Adipocyte (in vitro differentiated cells): ENCODE data around the gene ALG3.

Experiments
- DNase-seq: peaks from one replicate; pipeline ENCODE4 v3.0.0-alpha.2; 2015; ENCODE audit warnings: low read depth
- H3K27me3 ChIP-seq: replicated peaks from 2 replicates; pipeline ENCODE4 v1.7.0; 2013; ENCODE audit warnings: mild to moderate bottlenecking, low read length, moderate library complexity; ENCODE audit not compliant: control insufficient read depth, insufficient read depth
- H3K36me3 ChIP-seq: 2 replicates; pipeline ENCODE4 v1.7.0; 2013; ENCODE audit warnings: low read length, mild to moderate bottlenecking, moderate library complexity; ENCODE audit not compliant: control insufficient read depth, insufficient read depth, severe bottlenecking
- H3K4me1 ChIP-seq: 2 replicates; pipeline ENCODE4 v1.7.0; 2013; ENCODE audit warnings: mild to moderate bottlenecking, low read length, moderate library complexity; ENCODE audit not compliant: control insufficient read depth, insufficient read depth
- H3K4me3 ChIP-seq: 2 replicates; pipeline ENCODE4 v1.7.0; 2013; ENCODE audit warnings: mild to moderate bottlenecking, low read length, moderate library complexity
- H3K9ac ChIP-seq: 2 replicates; pipeline ENCODE4 v1.7.0; 2013; ENCODE audit warnings: mild to moderate bottlenecking, low read length, moderate library complexity
- H3K9me3 ChIP-seq: 2 replicates; pipeline ENCODE4 v1.7.0; 2013; ENCODE audit warnings: mild to moderate bottlenecking, low read length, moderate library complexity; ENCODE audit not compliant: control insufficient read depth

Gene ALG3

DNA sequence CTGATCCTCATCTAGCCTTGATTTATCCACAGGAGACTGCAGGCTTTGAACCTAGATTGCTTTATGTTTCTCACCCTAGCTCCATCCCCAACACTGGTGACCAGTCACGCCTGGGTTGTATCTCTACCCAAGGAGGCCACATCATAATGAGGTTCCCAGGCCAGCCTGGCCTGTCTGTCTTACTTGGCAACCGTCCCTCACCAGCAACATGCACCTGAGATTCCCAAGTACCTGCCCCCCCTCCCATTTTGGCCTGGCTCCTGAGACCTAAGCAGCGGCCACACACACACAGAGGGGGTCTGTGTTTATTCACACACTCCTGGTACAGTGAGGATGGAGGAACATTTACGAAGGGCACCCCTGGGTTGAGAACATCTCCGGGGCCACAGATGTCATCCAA is 10.2 kb upstream of the ALG3 start:
- Histone ChIP-seq H3K36me3 (no peaks in the 10 kb centered on the region), H3K9me3 (no peaks in the 10 kb centered on the region), H3K4me1 (peaks cover 10% of the 10 kb centered on the region), H3K27me3 (peaks cover 6% of the 10 kb centered on the region), H3K4me3 (no peak overlapping the region), H3K9ac (no peak overlapping the region)
- DNase-seq: no peak

DNA sequence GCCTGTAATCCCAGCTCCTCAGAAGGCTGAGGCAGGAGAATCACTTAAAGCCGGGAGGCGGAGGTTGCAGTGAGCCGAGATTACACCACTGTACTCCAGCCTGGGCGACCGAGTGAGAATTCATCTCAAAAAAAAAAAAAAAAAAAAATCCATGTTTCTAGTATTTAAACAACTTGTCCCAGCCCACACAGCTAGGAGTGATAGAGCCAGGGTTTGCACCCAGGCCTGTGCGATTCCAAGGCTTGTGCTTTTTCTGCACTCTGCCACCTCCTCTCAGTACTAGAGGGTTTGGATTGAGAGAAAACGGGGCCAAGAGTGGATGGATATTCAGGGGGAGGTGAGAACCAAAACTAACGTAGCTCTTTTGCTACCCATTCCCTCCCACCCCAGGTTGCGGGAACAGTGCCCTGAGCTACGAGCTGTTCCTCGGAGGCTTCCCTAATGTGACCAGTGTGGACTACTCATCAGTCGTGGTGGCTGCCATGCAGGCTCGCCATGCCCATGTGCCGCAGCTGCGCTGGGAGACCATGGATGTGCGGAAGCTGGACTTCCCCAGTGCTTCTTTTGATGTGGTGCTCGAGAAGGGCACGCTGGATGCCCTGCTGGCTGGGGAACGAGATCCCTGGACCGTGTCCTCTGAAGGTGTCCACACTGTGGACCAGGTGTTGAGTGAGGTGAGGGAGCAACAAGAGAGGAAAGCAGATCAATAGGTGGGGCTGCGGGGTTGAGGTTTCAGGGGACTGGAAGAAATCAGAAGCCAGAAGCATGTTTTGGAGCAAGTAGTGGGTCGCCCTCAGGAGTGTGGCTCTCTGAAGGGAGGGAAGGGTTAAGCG is 8.5 kb upstream of the ALG3 start:
- no peaks in the 10 kb centered on the region for H3K9me3 ChIP-seq
- H3K36me3 ChIP-seq: no peaks in the 10 kb centered on the region
- no peaks in the 10 kb centered on the region for H3K27me3 ChIP-seq
- peaks cover 10% of the 10 kb centered on the region for H3K4me1 ChIP-seq
- no peak overlapping the region for H3K9ac ChIP-seq
- no peak for DNase-seq
- no peak overlapping the region for H3K4me3 ChIP-seq

- H3K9ac ChIP-seq: no peak overlapping the region
- no peaks in the 10 kb centered on the region for H3K36me3 ChIP-seq
- H3K4me1 ChIP-seq: peaks cover 3% of the 10 kb centered on the region
- H3K9me3 ChIP-seq: no peaks in the 10 kb centered on the region
- no peaks in the 10 kb centered on the region for H3K27me3 ChIP-seq
- no peak overlapping the region for H3K4me3 ChIP-seq
- no peak for DNase-seq
These were observed 6.7 kb upstream of the ALG3 start for GRCh38 chr3:184255291-184256039.

- Histone ChIP-seq H3K4me3 (peak overlapping the region; percentile 98), H3K4me1 (peaks cover 10% of the 10 kb centered on the region), H3K36me3 (peaks cover 4% of the 10 kb centered on the region), H3K27me3 (no peaks in the 10 kb centered on the region), H3K9me3 (no peaks in the 10 kb centered on the region), H3K9ac (peak overlapping the region; percentile 95)
- peak; percentile 97 for DNase-seq
These were observed 1.5 kb upstream of the ALG3 start for GRCh38 chr3:184250167-184250828.

DNA sequence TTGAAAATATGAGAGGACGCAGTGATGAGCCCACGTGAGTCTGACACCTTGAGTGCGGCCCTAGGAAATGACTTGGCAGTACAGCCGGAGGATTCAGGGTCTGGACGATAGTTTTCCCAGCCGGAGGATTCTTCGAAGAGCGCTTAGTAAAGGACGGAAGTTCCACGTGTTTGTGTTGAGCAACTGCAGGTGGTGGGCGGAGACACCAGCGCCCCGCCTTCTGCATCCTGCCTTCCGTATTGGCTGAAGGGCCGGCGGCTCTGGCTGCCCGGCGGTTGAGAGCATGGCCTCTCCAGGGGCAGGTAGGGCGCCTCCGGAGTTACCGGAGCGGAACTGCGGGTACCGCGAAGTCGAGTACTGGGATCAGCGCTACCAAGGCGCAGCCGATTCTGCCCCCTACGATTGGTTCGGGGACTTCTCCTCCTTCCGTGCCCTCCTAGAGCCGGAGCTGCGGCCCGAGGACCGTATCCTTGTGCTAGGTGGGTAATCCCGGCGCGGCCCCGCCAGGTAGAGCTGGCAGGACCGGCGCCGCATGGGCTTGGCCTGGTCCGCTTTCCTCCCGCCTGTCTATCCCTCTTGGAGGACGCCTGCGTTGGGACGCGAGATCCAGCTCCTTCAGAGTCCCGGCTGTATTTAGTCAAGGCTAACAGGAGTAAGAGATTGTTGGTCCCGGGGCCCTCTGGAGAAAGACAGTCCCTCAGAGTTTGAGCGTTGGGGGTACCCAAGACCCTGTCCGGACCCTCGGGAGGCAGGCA is 827 bp upstream of the ALG3 start, which contains the start of gene EEF1AKMT4:
Gene EEF1AKMT4 (plus strand): TSS at position 261 of the 755 bp plus-strand sequence. CDS start 23 bp downstream, at position 284.
- Histone ChIP-seq H3K4me3 (peak within 1 kb of the TSS; percentile 98), H3K9ac (peak within 1 kb of the TSS; percentile 95), H3K4me1 (peaks cover 10% of the 10 kb centered on the region), H3K36me3 (peaks cover 11% of the 10 kb centered on the region), H3K9me3 (no peaks in the 10 kb centered on the region), H3K27me3 (no peaks in the 10 kb centered on the region)
- peak; percentile 98 for DNase-seq

- H3K4me3 ChIP-seq: no peak overlapping the region
- no peak overlapping the region for H3K9ac ChIP-seq
- no peak for DNase-seq
These were observed 6.5 kb downstream of the ALG3 start for GRCh38 chr3:184242297-184242685.

DNA sequence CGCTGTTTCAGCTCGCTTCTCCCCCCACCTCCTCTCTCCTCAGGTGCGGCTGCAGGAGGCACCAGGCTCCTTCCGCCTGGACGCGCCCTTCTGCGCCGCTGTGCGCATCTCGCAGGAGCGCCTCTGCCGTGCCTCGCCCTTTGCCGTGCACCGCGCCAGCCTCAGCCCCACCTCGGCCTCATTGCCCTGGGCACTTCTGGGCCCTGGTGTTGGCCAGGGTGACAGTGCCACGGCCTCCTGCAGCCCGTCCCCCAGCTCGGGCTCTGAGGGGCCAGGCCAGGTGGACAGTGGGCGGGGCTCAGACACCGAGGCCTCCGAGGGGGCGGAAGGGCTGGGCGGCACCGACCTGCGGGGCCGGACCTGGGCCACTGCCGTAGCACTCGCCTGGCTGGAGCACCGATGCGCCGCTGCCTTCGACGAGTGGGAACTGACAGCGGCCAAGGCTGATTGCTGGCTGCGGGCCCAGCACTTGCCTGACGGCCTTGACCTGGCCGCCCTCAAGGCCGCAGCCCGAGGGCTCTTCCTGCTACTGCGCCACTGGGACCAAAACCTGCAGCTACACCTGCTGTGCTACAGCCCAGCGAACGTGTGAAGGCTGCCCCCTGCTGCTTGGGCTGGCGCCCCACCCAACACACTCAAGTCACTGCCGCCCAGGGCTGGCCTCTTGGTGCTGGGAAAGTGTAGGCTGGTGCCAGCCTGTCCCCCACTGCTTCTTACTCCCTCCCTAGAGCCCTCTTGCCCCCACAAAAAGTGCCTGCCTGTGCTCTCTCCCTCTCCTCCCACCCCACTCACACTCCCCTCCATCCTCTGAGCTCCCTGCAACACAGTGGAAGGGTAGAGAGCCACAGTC is 7.1 kb downstream of the ALG3 start:
- Histone ChIP-seq H3K4me1 (no peaks in the 10 kb centered on the region), H3K4me3 (no peak overlapping the region), H3K27me3 (peaks cover 15% of the 10 kb centered on the region), H3K36me3 (peaks cover 36% of the 10 kb centered on the region), H3K9ac (no peak overlapping the region), H3K9me3 (no peaks in the 10 kb centered on the region)
- no peak for DNase-seq

More at GRCh38 chr3:184242297-184242685, 6.5 kb downstream of the ALG3 start:
- Histone ChIP-seq H3K27me3 (peaks cover 15% of the 10 kb centered on the region), H3K4me1 (no peaks in the 10 kb centered on the region), H3K36me3 (peaks cover 36% of the 10 kb centered on the region), H3K9me3 (no peaks in the 10 kb centered on the region)

- Histone ChIP-seq H3K9me3 (no peaks in the 10 kb centered on the region), H3K36me3 (peaks cover 36% of the 10 kb centered on the region), H3K4me3 (no peak overlapping the region), H3K4me1 (no peaks in the 10 kb centered on the region), H3K27me3 (peaks cover 20% of the 10 kb centered on the region), H3K9ac (no peak overlapping the region)
- no peak for DNase-seq
These were observed 7.7 kb downstream of the ALG3 start for GRCh38 chr3:184241141-184241446.

GRCh38 chr3:184240384-184241140 is 8.2 kb downstream of the ALG3 start:
- H3K4me3 ChIP-seq: no peak overlapping the region
- no peak overlapping the region for H3K9ac ChIP-seq
- H3K36me3 ChIP-seq: peaks cover 34% of the 10 kb centered on the region
- H3K27me3 ChIP-seq: peaks cover 24% of the 10 kb centered on the region
- H3K9me3 ChIP-seq: no peaks in the 10 kb centered on the region
- no peak for DNase-seq
- H3K4me1 ChIP-seq: no peaks in the 10 kb centered on the region

GRCh38 chr3:184239708-184240107 is 9.1 kb downstream of the ALG3 start:
- Histone ChIP-seq H3K4me1 (no peaks in the 10 kb centered on the region), H3K36me3 (peaks cover 26% of the 10 kb centered on the region), H3K9me3 (no peaks in the 10 kb centered on the region), H3K27me3 (peaks cover 24% of the 10 kb centered on the region), H3K4me3 (no peak overlapping the region), H3K9ac (no peak overlapping the region)
- no peak for DNase-seq
